Measurements from ENCODE around the gene VDR. TPM values are rescaled to one million over a fixed set of nuclear protein-coding genes. Genes with fewer than 3 reads are reported as not detected.

The VDR gene
- polyA plus RNA-seq, 1 donor from 2014 or later: not detected

DNA sequence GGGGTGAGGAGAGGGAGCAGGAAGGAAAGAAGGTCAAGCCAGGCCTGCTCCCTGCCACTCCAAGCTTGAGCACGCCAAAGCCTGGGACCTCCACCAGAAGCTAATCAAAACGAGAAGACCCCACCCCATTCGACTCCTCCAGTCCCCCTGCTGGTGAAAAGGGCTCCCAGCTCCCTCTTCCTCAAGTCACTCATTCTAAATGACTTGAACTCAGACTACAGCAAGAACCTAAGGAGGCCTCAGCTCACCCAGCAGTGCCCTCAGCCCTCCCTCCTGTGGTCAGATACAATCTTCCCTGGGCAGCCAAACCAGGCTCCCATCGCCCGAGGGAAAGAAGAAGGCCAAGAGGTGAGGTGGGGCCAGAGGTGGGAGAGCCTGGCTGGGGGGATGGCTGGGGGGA is 102.5 kb downstream of the VDR start:
- no peak overlapping the region for H3K27ac ChIP-seq (ENCODE audit: low read length)
- H2AFZ ChIP-seq (ENCODE audit: low read depth, low read length): no peak overlapping the region
- H3K36me3 ChIP-seq (ENCODE audit: insufficient read depth, low read length): no peaks in the 10 kb centered on the region
- H3K9me2 ChIP-seq (ENCODE audit: insufficient read depth, low read length): no peaks in the 10 kb centered on the region
- H3K9me3 ChIP-seq (ENCODE audit: low read length): no peaks in the 10 kb centered on the region
- no peaks in the 10 kb centered on the region for H4K20me1 ChIP-seq (ENCODE audit: insufficient read depth)
- no peaks in the 10 kb centered on the region for H3F3A ChIP-seq (ENCODE audit: insufficient read depth, low read length, poor library complexity, severe bottlenecking)
- peaks cover 6% of the 10 kb centered on the region for H3K79me2 ChIP-seq (replicated peaks; ENCODE audit: insufficient read depth, low read length)
- H3K4me2 ChIP-seq (ENCODE audit: low read length): no peak overlapping the region
- TF ChIP-seq POLR2AphosphoS5 (IDR thresholded peaks at IDR 0.05) (no peak), TAF1 (IDR thresholded peaks at IDR 0.05; ENCODE audit: low read depth) (no peak), CTCF (IDR thresholded peaks at IDR 0.05; ENCODE audit: poor library complexity, severe bottlenecking) (no peak), REST (IDR thresholded peaks at IDR 0.05; ENCODE audit: borderline replicate concordance) (no peak), SMC3 (conservative IDR thresholded peaks at IDR 0.05; ENCODE audit: poor library complexity) (no peak), EP300 (conservative IDR thresholded peaks at IDR 0.05; ENCODE audit: poor library complexity, severe bottlenecking) (no peak), RAD21 (conservative IDR thresholded peaks at IDR 0.05) (no peak), EZH2 (IDR thresholded peaks at IDR 0.05; ENCODE audit: borderline replicate concordance, insufficient read depth, low read length, poor library complexity, severe bottlenecking) (no peak)
- no peaks in the 10 kb centered on the region for H3K27me3 ChIP-seq (ENCODE audit: insufficient read depth, low read depth, low read length)
- H3K9ac ChIP-seq (ENCODE audit: low read length): no peak overlapping the region
- no peak overlapping the region for H3K4me3 ChIP-seq (ENCODE audit: low read length)

DNA sequence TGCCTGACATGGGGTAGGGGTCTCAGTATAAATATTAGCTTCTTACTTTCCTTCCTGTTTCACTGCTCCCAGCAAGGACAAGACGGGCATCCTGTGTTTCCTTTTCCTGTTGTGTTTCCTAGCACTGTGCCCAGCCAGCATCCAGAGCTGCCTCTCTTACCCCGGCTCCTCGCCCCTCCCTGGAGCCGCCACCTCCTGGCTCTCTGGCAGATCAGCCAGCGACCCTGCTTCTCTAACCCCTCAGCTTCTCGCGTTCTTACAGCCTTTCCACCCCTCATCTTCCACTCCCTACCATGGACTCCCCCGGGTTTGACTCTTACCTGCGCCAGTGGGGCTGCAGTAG is 102.9 kb downstream of the VDR start:
- Histone ChIP-seq H4K20me1 (ENCODE audit: insufficient read depth) (no peaks in the 10 kb centered on the region), H3K27ac (ENCODE audit: low read length) (no peak overlapping the region), H3K4me3 (ENCODE audit: low read length) (no peak overlapping the region), H3K79me2 (replicated peaks; ENCODE audit: insufficient read depth, low read length) (peaks cover 3% of the 10 kb centered on the region), H3K9ac (ENCODE audit: low read length) (no peak overlapping the region), H3K36me3 (ENCODE audit: insufficient read depth, low read length) (no peaks in the 10 kb centered on the region), H2AFZ (ENCODE audit: low read depth, low read length) (no peak overlapping the region), H3K9me3 (ENCODE audit: low read length) (no peaks in the 10 kb centered on the region), H3K9me2 (ENCODE audit: insufficient read depth, low read length) (no peaks in the 10 kb centered on the region), H3K4me2 (ENCODE audit: low read length) (no peak overlapping the region), H3K27me3 (ENCODE audit: insufficient read depth, low read depth, low read length) (no peaks in the 10 kb centered on the region), H3F3A (ENCODE audit: insufficient read depth, low read length, poor library complexity, severe bottlenecking) (no peaks in the 10 kb centered on the region)
- TF ChIP-seq MXI1 (conservative IDR thresholded peaks at IDR 0.05; ENCODE audit: poor library complexity, severe bottlenecking): no peak
- no peak for TF ChIP-seq SMC3 (conservative IDR thresholded peaks at IDR 0.05; ENCODE audit: poor library complexity)
